Stimulated activated CD8-positive, alpha-beta memory T cell treated with anti-CD3 and anti-CD28 coated beads, Interleukin-2, amount 100 ng/mL, for 1 hour (primary cell): Measurements from ENCODE around the gene GPC6.

ENCODE experiments used
- DNase-seq, 2 donors: peaks; one replicate each; pipeline ENCODE4 v3.0.0-alpha.2; 2020; ENCODE audit warnings: low read depth in 2 of 2

GPC6 gene

GRCh38 chr13:93774506-93774905, 547.9 kb downstream of the GPC6 start:
- no peak for DNase-seq

GRCh38 chr13:93775027-93775426, 548.4 kb downstream of the GPC6 start:
- DNase-seq: no peak

GRCh38 chr13:93775507-93776108, 549.0 kb downstream of the GPC6 start:
- DNase-seq: no peak

- no peak for DNase-seq
Observed at GRCh38 chr13:93776936-93777335, 550.3 kb downstream of the GPC6 start.

GRCh38 chr13:93777504-93777903, 550.9 kb downstream of the GPC6 start:
- no peak for DNase-seq

GRCh38 chr13:93778548-93778947, 551.9 kb downstream of the GPC6 start:
- DNase-seq: no peak

GRCh38 chr13:93784191-93784590, 557.6 kb downstream of the GPC6 start:
- no peak for DNase-seq

GRCh38 chr13:93786846-93787489, 560.4 kb downstream of the GPC6 start:
- no peak for DNase-seq

GRCh38 chr13:93788456-93788855, 561.8 kb downstream of the GPC6 start:
- no peak for DNase-seq

- DNase-seq: no peak
Observed at GRCh38 chr13:93789058-93789457, 562.5 kb downstream of the GPC6 start.

GRCh38 chr13:93794197-93794885, 567.7 kb downstream of the GPC6 start:
- DNase-seq: no peak

GRCh38 chr13:93797463-93797862, 570.9 kb downstream of the GPC6 start:
- no peak for DNase-seq

GRCh38 chr13:93800342-93800741, 573.7 kb downstream of the GPC6 start:
- DNase-seq: no peak

GRCh38 chr13:93805736-93806135, 579.1 kb downstream of the GPC6 start:
- DNase-seq: no peak

- no peak for DNase-seq
Observed at GRCh38 chr13:93806861-93807260, 580.3 kb downstream of the GPC6 start.

- DNase-seq: no peak
Observed at GRCh38 chr13:93810264-93810663, 583.7 kb downstream of the GPC6 start.

GRCh38 chr13:93811071-93811737, 584.6 kb downstream of the GPC6 start:
- DNase-seq: no peak

GRCh38 chr13:93811738-93812112, 585.1 kb downstream of the GPC6 start:
- DNase-seq: no peak

GRCh38 chr13:93814658-93815057, 588.1 kb downstream of the GPC6 start:
- no peak for DNase-seq

GRCh38 chr13:93818345-93818744, 591.7 kb downstream of the GPC6 start:
- no peak for DNase-seq

GRCh38 chr13:93819331-93819890, 592.8 kb downstream of the GPC6 start:
- no peak for DNase-seq

- no peak for DNase-seq
Observed at GRCh38 chr13:93824286-93824685, 597.7 kb downstream of the GPC6 start.
